Nephron progenitor cell (in vitro differentiated cells): Measurements from ENCODE around the gene CSNK1D.
"Not testable (repeated sequence)": the region's sequence is repeated elsewhere in the genome, so short reads cannot be mapped to it uniquely, and the experiment has no call there.

Experiments
- DNase-seq: peaks from one replicate; pipeline ENCODE4 v3.0.0; 2021
- H3K27ac Mint-ChIP-seq: 2 replicates; pipeline ENCODE4 v1.8.0; 2021; ENCODE audit warnings: mild to moderate bottlenecking, moderate library complexity, mixed read lengths
- H3K27me3 Mint-ChIP-seq: 2 replicates; pipeline ENCODE4 v1.8.0; 2021; ENCODE audit warnings: mild to moderate bottlenecking, low read depth, mixed read lengths; ENCODE audit not compliant: poor library complexity
- H3K36me3 Mint-ChIP-seq: 2 replicates; pipeline ENCODE4 v1.8.0; 2021; ENCODE audit warnings: low read depth, mixed read lengths
- H3K4me1 Mint-ChIP-seq: 2 replicates; pipeline ENCODE4 v1.8.0; 2021; ENCODE audit warnings: mixed read lengths
- H3K4me3 Mint-ChIP-seq: 2 replicates; pipeline ENCODE4 v1.8.0; 2021; ENCODE audit warnings: mild to moderate bottlenecking, moderate library complexity, mixed read lengths
- H3K9me3 Mint-ChIP-seq: 2 replicates; pipeline ENCODE4 v1.8.0; 2021; ENCODE audit warnings: mild to moderate bottlenecking, moderate library complexity, mixed read lengths
- TF ChIP-seq, protein P1 (sequence below): fragments of 200-600 bp; sonication (generic); IDR thresholded peaks from 2 replicates; pipeline ENCODE4 v1.5.0; 2021; ENCODE audit warnings: antibody characterized with exemption

The CSNK1D gene

DNA sequence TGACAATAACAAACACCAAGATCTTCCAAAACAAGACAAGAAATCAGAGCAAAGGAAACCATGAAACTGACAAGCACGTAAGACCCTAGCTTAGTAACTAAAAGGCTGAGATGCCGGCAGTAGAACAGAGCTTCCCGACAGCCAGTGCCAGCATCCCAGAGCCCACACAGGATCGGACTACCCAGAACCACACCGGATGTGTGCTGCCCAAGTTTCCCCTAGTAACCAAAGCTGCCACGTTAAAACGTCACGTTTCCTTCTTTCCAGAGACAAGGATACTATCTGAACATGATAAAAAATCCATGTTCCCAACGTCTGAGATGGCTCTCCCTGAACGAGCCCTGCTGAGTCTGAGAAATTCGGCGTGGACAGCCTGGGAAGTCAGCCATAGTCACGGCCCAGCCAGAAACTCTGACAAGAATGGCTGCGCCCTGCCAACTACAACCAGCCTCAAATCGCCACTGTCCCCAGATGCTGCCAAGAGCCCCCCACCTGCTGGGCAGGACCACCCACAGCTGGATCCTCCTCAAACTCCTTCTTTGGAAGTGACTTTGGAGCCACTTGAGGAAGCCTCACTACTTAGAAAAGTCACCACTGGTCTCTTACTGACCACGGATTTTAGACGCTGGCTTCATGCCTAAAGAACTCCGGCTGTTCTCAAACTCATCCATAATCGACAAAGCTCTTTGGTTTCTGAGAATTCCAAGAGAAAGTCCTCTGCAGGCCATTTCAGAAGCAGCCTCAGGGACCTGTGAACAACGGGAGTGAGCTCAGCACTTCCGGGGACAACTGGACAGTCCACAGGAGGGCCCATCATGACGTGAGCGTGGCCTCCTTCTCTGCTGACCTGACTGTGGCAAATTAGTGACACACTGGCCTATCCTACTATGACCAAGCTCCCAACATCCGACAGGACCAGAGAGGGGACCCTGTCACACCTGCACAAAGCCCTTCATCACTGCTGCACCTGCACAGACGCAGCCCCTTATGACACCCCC, 77.5 kb downstream of the CSNK1D start:
- no peaks in the 10 kb centered on the region for H3K9me3 Mint-ChIP-seq
- no peak for DNase-seq
- peaks cover 4% of the 10 kb centered on the region for H3K27me3 Mint-ChIP-seq
- H3K27ac Mint-ChIP-seq = no peak overlapping the region
- H3K4me1 Mint-ChIP-seq = no peaks in the 10 kb centered on the region
- peaks cover 66% of the 10 kb centered on the region for H3K36me3 Mint-ChIP-seq
- no peak overlapping the region for H3K4me3 Mint-ChIP-seq
- TF ChIP-seq, protein P1, sequence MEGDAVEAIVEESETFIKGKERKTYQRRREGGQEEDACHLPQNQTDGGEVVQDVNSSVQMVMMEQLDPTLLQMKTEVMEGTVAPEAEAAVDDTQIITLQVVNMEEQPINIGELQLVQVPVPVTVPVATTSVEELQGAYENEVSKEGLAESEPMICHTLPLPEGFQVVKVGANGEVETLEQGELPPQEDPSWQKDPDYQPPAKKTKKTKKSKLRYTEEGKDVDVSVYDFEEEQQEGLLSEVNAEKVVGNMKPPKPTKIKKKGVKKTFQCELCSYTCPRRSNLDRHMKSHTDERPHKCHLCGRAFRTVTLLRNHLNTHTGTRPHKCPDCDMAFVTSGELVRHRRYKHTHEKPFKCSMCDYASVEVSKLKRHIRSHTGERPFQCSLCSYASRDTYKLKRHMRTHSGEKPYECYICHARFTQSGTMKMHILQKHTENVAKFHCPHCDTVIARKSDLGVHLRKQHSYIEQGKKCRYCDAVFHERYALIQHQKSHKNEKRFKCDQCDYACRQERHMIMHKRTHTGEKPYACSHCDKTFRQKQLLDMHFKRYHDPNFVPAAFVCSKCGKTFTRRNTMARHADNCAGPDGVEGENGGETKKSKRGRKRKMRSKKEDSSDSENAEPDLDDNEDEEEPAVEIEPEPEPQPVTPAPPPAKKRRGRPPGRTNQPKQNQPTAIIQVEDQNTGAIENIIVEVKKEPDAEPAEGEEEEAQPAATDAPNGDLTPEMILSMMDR = no peak

DNA sequence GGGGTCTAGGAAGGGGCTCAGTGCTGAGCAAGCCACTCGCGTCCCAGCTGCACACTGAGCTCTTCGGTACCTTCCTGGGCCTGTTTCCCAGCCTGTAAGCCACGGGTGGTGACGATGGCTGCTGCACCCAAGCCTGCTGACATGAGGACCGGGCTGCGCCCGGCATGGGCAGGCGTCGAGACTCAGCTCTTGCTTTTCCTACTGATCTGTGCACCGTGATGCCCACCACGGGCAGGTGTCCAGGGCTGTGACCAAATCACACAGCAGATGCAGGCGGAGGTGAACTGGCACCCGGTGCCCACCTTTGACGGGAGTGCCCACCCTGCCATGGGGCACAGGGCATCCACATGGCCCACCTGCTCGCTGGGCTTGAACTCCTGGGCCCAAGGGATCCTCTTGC, 78.7 kb downstream of the CSNK1D start:
- H3K4me1 Mint-ChIP-seq = no peaks in the 10 kb centered on the region
- TF ChIP-seq, protein P1 = no peak
- H3K9me3 Mint-ChIP-seq = no peaks in the 10 kb centered on the region
- H3K4me3 Mint-ChIP-seq = no peak overlapping the region
- H3K36me3 Mint-ChIP-seq = peaks cover 63% of the 10 kb centered on the region
- no peak for DNase-seq
- H3K27me3 Mint-ChIP-seq = no peaks in the 10 kb centered on the region
- no peak overlapping the region for H3K27ac Mint-ChIP-seq

DNA sequence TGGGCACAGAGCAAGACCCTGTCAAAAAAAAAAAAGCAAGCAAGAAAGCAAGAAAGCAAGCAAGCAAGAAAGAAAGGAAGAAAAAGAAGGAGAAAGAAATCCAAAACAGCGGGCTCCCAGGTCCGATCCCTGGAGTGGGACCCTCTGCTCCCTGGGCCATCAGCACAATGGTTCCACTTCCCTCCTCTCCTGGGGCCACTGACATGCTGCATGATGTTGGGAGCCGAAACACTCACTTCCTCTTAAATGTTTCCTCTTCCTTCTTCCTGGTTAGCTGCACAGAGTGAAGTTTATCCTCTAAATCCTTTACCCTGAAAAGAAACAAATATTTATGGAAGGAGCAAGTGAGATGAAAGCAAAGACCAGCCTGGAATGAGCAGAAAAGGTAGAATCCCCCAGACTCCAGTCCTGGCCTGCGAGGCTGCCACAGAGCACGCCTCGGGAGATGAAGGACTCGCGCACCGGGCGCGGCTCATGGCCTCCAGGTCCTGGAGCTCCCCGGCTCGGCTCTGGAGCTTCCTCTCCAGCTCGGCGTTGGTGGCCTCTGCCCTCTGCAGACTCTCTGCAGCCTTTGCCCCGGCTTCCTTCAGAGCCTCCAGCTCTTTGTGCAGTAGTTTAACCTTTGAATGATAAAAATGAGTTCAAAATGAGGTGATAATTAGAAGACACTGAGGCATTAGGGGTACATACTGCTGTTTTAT, 79.8 kb downstream of the CSNK1D start:
- H3K4me1 Mint-ChIP-seq = no peaks in the 10 kb centered on the region
- H3K36me3 Mint-ChIP-seq = peaks cover 52% of the 10 kb centered on the region
- no peaks in the 10 kb centered on the region for H3K27me3 Mint-ChIP-seq
- no peaks in the 10 kb centered on the region for H3K9me3 Mint-ChIP-seq
- no peak for DNase-seq
- no peak overlapping the region for H3K27ac Mint-ChIP-seq
- no peak overlapping the region for H3K4me3 Mint-ChIP-seq
- TF ChIP-seq, protein P1 = no peak

DNA sequence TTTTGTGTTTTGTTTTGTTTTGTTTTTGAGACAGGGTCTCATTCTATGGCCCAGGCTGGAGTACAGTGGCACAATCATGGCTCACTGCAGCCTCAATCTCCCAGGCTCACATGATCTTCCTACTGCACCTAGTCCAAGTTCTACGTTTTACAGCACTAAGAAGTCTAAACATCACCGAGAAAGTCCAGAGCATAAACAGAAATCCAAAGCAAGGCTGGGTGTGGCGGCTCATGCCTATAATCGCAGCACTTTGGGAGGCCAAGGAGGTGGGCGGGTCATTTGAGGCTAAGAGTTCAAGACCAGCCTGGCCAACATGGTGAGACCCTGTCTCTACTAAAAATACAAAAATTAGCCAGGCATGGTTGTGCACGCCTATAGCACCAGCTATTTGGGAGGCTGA, 80.5 kb downstream of the CSNK1D start:
- H3K27ac Mint-ChIP-seq, H3K27me3 Mint-ChIP-seq, H3K4me3 Mint-ChIP-seq, DNase-seq, H3K9me3 Mint-ChIP-seq, H3K4me1 Mint-ChIP-seq: not testable (repeated sequence)
- peaks cover 46% of the 10 kb centered on the region for H3K36me3 Mint-ChIP-seq
